GM12891 (cell line): ENCODE data around the gene CTNNB1.

Source experiments
- POLR2A ChIP-seq: IDR thresholded peaks from 2 replicates; pipeline ENCODE4 v1.6.1; 2011; ENCODE audit warnings: low read depth, low read length, control low read depth
- POLR2AphosphoS5 ChIP-seq: IDR thresholded peaks from 2 replicates; pipeline ENCODE4 v1.6.1; 2011; ENCODE audit warnings: low read depth, low read length, control low read depth
- SPI1 ChIP-seq: IDR thresholded peaks from 2 replicates; pipeline ENCODE4 v1.6.1; 2011; ENCODE audit warnings: low read depth, low read length, control low read depth
- TAF1 ChIP-seq: IDR thresholded peaks from 2 replicates; pipeline ENCODE4 v1.6.1; 2011; ENCODE audit warnings: low read depth, low read length, control low read depth

DNA sequence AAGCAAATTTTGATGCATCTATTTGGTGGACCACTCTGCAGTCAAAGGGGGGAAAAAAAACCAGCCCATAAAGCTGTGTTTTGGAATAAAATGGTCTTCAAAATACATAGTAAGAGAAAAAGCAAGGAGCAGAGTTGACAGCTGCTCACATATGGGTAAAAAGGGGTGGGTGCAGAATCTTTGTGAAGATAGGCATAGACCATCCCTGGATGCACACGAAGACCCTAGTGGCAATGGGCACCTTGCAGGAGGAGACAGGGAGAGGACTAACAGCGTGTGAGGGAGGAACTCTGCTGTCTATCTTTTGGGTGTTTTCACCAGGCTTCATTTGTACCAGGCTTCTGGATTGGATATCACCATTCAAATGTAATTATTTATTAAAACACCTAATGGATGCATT is 43.9 kb downstream of the CTNNB1 start:
- TF ChIP-seq POLR2A, result 0 out of 2 replicates have a peak, but pooled peaks have one; percentile 34
- TF ChIP-seq POLR2AphosphoS5, result peak; percentile 68
- no peak for TF ChIP-seq TAF1
- TF ChIP-seq SPI1, result no peak
